Stimulated activated CD4-positive, alpha-beta T cell treated with anti-CD3 and anti-CD28 coated beads, Interleukin-4, amount 100 ng/mL, for 1 hour (primary cell): ENCODE results near the gene PTPRG.

Experiments used
- DNase-seq: peaks from one replicate; pipeline ENCODE4 v3.0.0-alpha.2; 2020

PTPRG gene

GRCh38 chr3:62225051-62225450, 663.7 kb downstream of the PTPRG start:
- DNase-seq, result no peak

GRCh38 chr3:62226601-62227339, 665.4 kb downstream of the PTPRG start:
- DNase-seq, result no peak

GRCh38 chr3:62228467-62228866, 667.1 kb downstream of the PTPRG start:
- DNase-seq, result no peak

GRCh38 chr3:62229211-62229610, 667.8 kb downstream of the PTPRG start:
- no peak for DNase-seq

DNA sequence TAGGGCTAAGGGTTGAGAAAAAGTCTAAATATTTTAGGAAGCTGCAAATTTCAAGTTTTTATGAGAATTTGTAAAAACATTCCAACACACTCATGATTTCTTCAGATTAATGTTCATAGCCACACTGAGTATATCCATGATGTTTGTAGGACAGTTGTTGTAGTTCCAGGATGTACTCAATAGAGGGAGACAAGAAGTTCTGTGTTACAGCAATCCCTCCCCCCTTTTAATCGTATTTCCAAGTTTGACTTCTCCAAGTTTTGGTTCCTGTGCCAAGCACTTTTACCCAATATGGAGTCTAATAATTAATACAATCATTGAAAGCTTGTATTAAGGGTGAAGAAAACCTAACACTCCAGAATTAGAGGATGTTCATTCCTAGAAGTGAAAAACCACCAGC, 668.5 kb downstream of the PTPRG start:
- DNase-seq, result no peak

DNA sequence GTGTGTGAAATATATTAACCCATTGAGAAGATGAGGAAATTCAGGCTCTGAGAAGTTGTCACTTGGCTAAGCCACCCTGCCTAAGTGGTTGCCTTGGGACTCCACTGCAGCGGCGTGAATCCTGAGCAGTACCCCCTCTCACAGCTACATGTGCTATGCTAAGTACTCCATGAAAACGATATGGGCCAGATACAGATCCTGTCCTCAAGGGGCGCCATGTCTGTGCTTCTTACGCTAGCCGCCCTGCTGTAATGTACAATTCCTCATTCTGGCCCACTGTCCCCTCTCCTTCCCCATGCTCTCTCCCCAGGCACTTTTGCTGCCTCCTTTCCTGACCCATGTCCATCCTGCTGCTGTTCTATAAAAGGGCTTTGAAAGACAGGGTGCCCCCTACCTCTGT, 671.7 kb downstream of the PTPRG start:
- DNase-seq, result no peak

GRCh38 chr3:62236016-62236415, 674.6 kb downstream of the PTPRG start:
- no peak for DNase-seq

DNA sequence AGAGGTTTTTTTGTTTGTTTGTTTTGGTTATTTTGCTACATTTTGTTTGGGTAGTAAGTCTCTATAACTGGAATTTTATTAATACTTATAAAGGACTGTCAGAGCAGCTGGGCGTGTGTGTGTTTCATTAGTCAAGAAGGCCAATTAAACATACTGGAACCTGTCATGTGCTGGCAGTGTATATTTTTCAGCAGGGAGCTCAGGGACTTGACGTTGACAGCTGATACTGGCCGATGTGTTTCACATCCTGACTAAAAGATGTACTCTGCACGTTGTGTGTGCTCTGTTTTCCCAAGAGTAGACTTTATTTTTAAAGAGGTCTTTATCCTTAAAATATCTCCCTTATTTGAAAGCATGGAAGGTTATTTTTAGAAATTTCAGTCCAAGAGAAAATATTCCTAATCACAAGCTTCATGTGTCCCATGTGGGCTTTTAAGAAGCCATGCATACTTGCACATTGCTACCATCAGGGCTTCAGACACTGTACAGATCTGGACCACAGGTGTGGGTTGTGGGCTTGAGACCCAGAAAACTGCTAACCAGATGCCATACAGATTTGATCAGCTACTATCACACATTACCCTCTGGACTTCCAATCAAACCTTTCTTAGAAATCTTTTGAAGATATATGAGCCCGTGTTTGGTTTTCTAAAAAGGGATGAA, 676.0 kb downstream of the PTPRG start:
- no peak for DNase-seq

GRCh38 chr3:62238003-62238402, 676.6 kb downstream of the PTPRG start:
- no peak for DNase-seq

DNA sequence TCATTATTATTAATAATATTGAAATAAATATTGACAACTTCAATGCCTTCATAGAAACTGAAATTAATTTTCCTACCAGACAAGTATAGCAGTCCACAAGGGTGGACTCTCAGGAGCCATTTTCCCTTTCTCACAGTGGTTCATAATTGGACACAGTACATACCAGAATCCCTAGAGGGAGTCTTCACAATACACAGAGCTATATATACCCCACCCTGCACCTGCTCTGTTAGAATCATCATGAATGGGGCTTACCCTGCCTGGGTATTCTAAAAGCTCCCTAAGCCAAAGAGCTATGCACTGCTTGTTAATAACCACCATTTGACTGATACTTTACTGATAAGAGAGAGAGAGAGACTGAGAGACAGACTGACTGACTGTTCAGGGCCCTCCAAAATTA, 677.1 kb downstream of the PTPRG start:
- no peak for DNase-seq

DNA sequence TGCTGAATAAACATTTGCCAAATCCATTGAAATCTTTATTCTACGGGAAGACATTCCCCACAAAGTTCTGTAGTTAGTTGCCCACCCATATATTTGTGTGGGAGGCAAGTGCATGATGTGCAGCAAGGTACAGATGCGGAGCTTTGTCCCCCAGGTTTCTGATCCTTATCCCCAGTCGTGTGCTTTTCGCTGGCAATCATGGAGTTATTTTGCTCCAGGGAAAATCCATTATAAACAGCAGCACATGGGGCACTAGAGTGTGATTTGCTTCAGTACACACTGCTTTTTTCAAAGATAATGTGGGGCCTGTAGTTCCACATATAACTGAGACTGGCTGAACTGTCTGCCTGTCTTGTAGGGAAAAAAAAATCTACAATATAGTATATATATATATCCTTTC, 679.9 kb downstream of the PTPRG start:
- DNase-seq, result no peak

DNA sequence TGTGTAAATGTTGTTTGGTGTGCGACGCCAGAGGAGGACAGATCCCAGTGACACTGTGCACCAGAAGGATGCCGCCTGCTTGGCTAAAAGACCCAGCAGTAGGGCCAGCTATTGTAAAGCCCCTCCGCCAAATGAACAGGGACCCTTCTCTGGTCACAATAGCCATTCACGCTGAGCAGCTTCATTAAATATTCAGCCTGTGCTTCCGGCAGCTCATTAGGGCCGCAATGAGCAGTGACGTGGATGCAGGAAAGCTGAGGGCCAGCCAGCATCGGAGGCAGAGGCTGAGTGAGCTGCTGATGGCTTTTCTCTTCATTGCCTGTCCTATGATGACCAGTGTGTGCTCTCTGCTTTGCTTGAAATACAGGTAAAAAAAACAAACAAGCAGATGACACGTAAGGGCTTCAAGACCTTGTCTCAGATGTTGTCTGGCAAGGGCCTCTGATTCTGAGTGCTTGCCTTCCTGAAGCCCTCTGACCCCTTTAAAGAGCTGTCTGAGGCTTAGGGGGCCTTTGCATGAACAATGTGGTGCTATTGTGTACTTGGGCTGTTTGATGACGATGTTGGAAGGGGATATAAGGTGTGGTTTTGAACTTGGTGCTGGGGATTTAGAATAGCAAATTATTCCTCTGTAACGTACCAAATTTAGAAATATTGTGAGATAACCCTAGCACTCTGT, 681.6 kb downstream of the PTPRG start:
- no peak for DNase-seq

DNA sequence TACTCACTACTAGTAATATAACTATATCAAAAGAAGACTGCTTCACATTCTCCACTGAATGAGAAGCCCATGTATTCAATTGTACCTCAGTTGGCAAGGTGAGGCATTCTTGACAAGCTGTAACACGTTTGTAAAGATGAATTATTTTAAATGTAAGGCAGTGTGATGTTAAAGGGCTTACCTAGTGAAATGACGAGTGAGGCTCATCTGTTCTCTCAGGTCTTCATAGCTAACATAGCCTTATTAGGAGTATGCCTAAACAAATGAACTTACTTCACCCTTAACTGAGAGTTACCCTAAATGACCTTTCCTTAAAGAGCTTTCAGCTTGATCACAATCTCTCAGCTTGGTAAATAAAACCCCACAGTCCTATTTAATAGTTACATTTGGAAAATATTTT, 684.7 kb downstream of the PTPRG start:
- no peak for DNase-seq

- DNase-seq, result no peak
Observed at GRCh38 chr3:62246985-62247384, 685.6 kb downstream of the PTPRG start.

- DNase-seq, result no peak
Observed at GRCh38 chr3:62248734-62249483, 687.5 kb downstream of the PTPRG start.

- no peak for DNase-seq
Observed at GRCh38 chr3:62249484-62249776, 688.1 kb downstream of the PTPRG start.

DNA sequence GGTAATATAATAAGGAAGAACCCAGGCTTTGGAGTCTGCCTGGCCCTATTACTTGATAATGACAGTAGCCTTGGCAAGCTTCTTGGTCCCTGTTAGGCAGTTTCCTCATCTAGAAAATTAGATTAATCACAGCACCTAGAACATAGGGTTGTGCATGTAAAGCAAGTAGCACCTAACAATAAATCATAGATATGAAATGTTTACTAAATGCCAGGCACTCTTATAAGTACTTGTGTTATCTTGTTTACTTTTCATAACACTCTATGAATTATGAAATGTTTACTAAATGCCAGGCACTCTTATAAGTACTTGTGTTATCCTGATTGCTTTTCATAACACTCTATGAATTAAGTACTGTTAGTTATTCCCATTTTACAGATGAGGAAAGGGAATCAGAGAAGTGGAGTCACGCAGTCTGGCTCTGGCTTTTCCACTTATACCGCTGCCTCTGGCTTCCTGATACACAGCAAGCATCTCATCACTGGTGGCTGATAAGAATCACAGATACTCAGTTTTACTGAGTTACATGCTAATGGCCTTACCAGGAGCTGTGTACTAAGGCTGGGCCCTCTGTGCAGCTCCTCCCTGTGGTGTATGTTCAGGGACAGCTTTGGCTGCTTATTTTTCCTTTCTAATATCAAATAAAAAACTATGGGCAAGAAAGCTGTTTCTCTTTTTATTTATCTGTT, 688.6 kb downstream of the PTPRG start:
- no peak for DNase-seq

- DNase-seq, result no peak
Observed at GRCh38 chr3:62252438-62253157, 691.2 kb downstream of the PTPRG start.

GRCh38 chr3:62253971-62254370, 692.6 kb downstream of the PTPRG start:
- no peak for DNase-seq

- no peak for DNase-seq
Observed at GRCh38 chr3:62255758-62256157, 694.4 kb downstream of the PTPRG start.

GRCh38 chr3:62259924-62260323, 698.6 kb downstream of the PTPRG start:
- no peak for DNase-seq

- DNase-seq, result no peak
Observed at GRCh38 chr3:62260655-62261054, 699.3 kb downstream of the PTPRG start.
